Endothelial cell (in vitro differentiated cells): Measurements from ENCODE around the gene TMEM187. TPM values are rescaled to one million over a fixed set of nuclear protein-coding genes. Genes with fewer than 3 reads are reported as not detected.
A peak's percentile ranks its signal among the peaks of the same experiment; 100 is the strongest.

Experiments
- DNase-seq: peaks from one replicate; pipeline ENCODE4 v3.0.0; 2021; ENCODE audit warnings: low spot score
- H3K27ac Mint-ChIP-seq: one replicate; pipeline ENCODE4 v1.8.0; 2021; ENCODE audit warnings: mixed read lengths, inconsistent platforms; ENCODE audit not compliant: unreplicated experiment
- H3K27me3 Mint-ChIP-seq: one replicate; pipeline ENCODE4 v1.8.0; 2021; ENCODE audit warnings: mild to moderate bottlenecking, moderate library complexity, mixed read lengths, inconsistent platforms; ENCODE audit not compliant: unreplicated experiment
- H3K36me3 Mint-ChIP-seq: one replicate; pipeline ENCODE4 v1.8.0; 2021; ENCODE audit warnings: mild to moderate bottlenecking, low read depth, mixed read lengths, inconsistent platforms; ENCODE audit not compliant: unreplicated experiment
- H3K4me1 Mint-ChIP-seq: one replicate; pipeline ENCODE4 v1.8.0; 2021; ENCODE audit warnings: mild to moderate bottlenecking, mixed read lengths, inconsistent platforms; ENCODE audit not compliant: unreplicated experiment
- H3K4me3 Mint-ChIP-seq: one replicate; pipeline ENCODE4 v1.8.0; 2021; ENCODE audit warnings: mild to moderate bottlenecking, mixed read lengths, inconsistent platforms; ENCODE audit not compliant: unreplicated experiment
- H3K9me3 Mint-ChIP-seq: one replicate; pipeline ENCODE4 v1.8.0; 2021; ENCODE audit warnings: mixed read lengths, inconsistent platforms; ENCODE audit not compliant: unreplicated experiment
- CTCF ChIP-seq: fragments of 200-600 bp; sonication (generic); IDR thresholded peaks from one replicate; pipeline ENCODE4 v1.5.0; 2021; ENCODE audit warnings: antibody characterized with exemption; ENCODE audit not compliant: unreplicated experiment
- total RNA-seq: library from RNA; stranded (reverse); fragmentation: NEBNext Ultra II Directional; extraction: Animal tissue kit (Norgen Biotek cat#: 25700); gene quantifications from one replicate; pipeline ENCODE4 v1.2.1, GENCODE V29; 2021; ENCODE audit not compliant: unreplicated experiment

TMEM187 gene
- total RNA-seq, 1 donor from 2014 or later = 12.0 TPM

GRCh38 chrX:154019061-154019621 lies 46.6 kb downstream of the TMEM187 start:
- Mint-ChIP-seq H3K4me3 (peak overlapping the region; percentile 84), H3K9me3 (no peaks in the 10 kb centered on the region), H3K4me1 (peaks cover 11% of the 10 kb centered on the region), H3K27me3 (peaks cover 1% of the 10 kb centered on the region), H3K36me3 (peaks cover 9% of the 10 kb centered on the region), H3K27ac (no peak overlapping the region)
- TF ChIP-seq CTCF = no peak
- no peak for DNase-seq

GRCh38 chrX:154019633-154020528 lies 47.3 kb downstream of the TMEM187 start, which contains the start of gene IRAK1:
Gene IRAK1 (minus strand): TSS chrX:154019902. CDS start chrX:154019812, 90 bp downstream.
- Mint-ChIP-seq H3K27ac (peak within 1 kb of the TSS; percentile 74), H3K36me3 (peaks cover 9% of the 10 kb centered on the region), H3K9me3 (no peaks in the 10 kb centered on the region), H3K27me3 (peaks cover 3% of the 10 kb centered on the region), H3K4me3 (peak within 1 kb of the TSS; percentile 84), H3K4me1 (peaks cover 11% of the 10 kb centered on the region)
- TF ChIP-seq CTCF = no peak
- peak; percentile 42 for DNase-seq

GRCh38 chrX:154020536-154021115 lies 48.1 kb downstream of the TMEM187 start:
- no peak for DNase-seq
- H3K27ac Mint-ChIP-seq = peak overlapping the region; percentile 74
- no peaks in the 10 kb centered on the region for H3K9me3 Mint-ChIP-seq
- peaks cover 10% of the 10 kb centered on the region for H3K4me1 Mint-ChIP-seq
- peaks cover 10% of the 10 kb centered on the region for H3K36me3 Mint-ChIP-seq
- H3K27me3 Mint-ChIP-seq = peaks cover 3% of the 10 kb centered on the region
- H3K4me3 Mint-ChIP-seq = peak overlapping the region; percentile 69
- TF ChIP-seq CTCF = no peak

DNA sequence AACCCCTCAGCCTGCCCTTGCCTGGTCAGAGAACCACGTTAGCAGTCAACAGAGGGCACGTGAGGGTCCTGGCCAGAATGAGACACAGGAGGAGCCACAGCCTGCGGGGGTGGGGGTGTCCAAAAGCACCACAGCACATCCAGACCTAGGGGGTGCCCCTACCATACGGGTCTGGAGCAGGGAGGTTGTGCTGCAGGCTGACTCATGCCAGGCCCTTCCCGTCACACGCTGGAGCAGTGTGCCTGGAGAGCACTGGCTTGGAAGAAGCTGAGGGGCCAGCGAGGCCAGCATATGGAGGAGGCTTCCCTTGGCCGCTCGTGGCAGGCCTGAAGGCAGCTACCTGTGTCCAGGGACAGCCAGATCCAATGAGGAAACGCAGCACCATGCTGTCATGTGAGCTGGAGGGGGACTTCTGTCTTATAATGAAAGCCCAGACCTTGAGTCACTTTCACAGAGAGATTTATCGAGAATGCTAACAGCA lies 48.6 kb downstream of the TMEM187 start:
- Mint-ChIP-seq H3K27me3 (peaks cover 2% of the 10 kb centered on the region), H3K36me3 (peaks cover 8% of the 10 kb centered on the region), H3K4me3 (no peak overlapping the region), H3K9me3 (no peaks in the 10 kb centered on the region), H3K4me1 (peaks cover 7% of the 10 kb centered on the region), H3K27ac (peak overlapping the region; percentile 61)
- no peak for DNase-seq
- TF ChIP-seq CTCF = no peak
